Measurements from ENCODE around the gene TTC34. TPM values are rescaled to one million over a fixed set of nuclear protein-coding genes. Genes with fewer than 3 reads are reported as not detected.

TTC34 gene
- total RNA-seq, 4 donors from 2014 or later, result 0.04 to 0.19 (median 0.15) TPM; not detected in 1

GRCh38 chr1:2596530-2597333 is 204.8 kb downstream of the TTC34 start:
- intact Hi-C loops (cut with DNase I), result no loop called here
- no peak for DNase-seq
- H3K27ac ChIP-seq, result no peak overlapping the region
- H3K4me3 ChIP-seq, result no peak overlapping the region
- H3K4me1 ChIP-seq, result peaks cover 0 to 28% (median 7%) of the 10 kb centered on the region in 3 donors
- no peak for TF ChIP-seq CTCF (IDR thresholded peaks at IDR 0.05)
- no peak for TF ChIP-seq POLR2A (IDR thresholded peaks at IDR 0.05)
- no peaks in the 10 kb centered on the region for H3K9me3 ChIP-seq
- H3K27me3 ChIP-seq, result peaks cover 0 to 27% (median 0%) of the 10 kb centered on the region in 4 donors
- H3K36me3 ChIP-seq, result no peaks in the 10 kb centered on the region
- WGBS, 2 donors, result 78 to 100% methylated on average over 1 to 8 of the region's 28 CpGs

GRCh38 chr1:2595812-2596529 is 205.5 kb downstream of the TTC34 start:
- H3K27me3 ChIP-seq, result peaks cover 0 to 26% (median 0%) of the 10 kb centered on the region in 4 donors
- no peaks in the 10 kb centered on the region for H3K9me3 ChIP-seq
- DNase-seq, result no peak
- WGBS, 2 donors, result 83% methylated on average over 20 of the region's 31 CpGs; no CpG with 5 or more reads in 1 of the 2 donors
- TF ChIP-seq POLR2A (IDR thresholded peaks at IDR 0.05) (no peak), CTCF (IDR thresholded peaks at IDR 0.05) (no peak)
- no peak overlapping the region for H3K4me3 ChIP-seq
- H3K4me1 ChIP-seq, result peaks cover 0 to 28% (median 7%) of the 10 kb centered on the region in 3 donors
- intact Hi-C loops (cut with DNase I), result no loop called here
- H3K27ac ChIP-seq, result no peak overlapping the region
- no peaks in the 10 kb centered on the region for H3K36me3 ChIP-seq

- Histone ChIP-seq H3K27me3 (peaks cover 0 to 26% (median 0%) of the 10 kb centered on the region in 4 donors), H3K9me3 (no peaks in the 10 kb centered on the region), H3K27ac (no peak overlapping the region), H3K4me3 (no peak overlapping the region), H3K4me1 (peaks cover 0 to 28% (median 7%) of the 10 kb centered on the region in 3 donors), H3K36me3 (peaks cover 0 to under 1% (median 0%) of the 10 kb centered on the region in 3 donors)
- intact Hi-C loops (cut with DNase I), result no loop called here
- 67% methylated on average over 3 of the region's 19 CpGs; no CpG with 5 or more reads in 1 of the 2 donors for WGBS, 2 donors
- TF ChIP-seq CTCF (IDR thresholded peaks at IDR 0.05) (no peak), POLR2A (IDR thresholded peaks at IDR 0.05) (no peak)
- DNase-seq, result no peak
Observed at GRCh38 chr1:2595261-2595811, 206.2 kb downstream of the TTC34 start.

- DNase-seq, result no peak
- Histone ChIP-seq H3K4me1 (peaks cover 0 to 28% (median 7%) of the 10 kb centered on the region in 3 donors), H3K4me3 (no peak overlapping the region), H3K36me3 (peaks cover 0 to 7% (median 0%) of the 10 kb centered on the region in 3 donors), H3K27me3 (peaks cover 0 to 26% (median 0%) of the 10 kb centered on the region in 4 donors), H3K9me3 (no peaks in the 10 kb centered on the region), H3K27ac (no peak overlapping the region)
- WGBS, 2 donors, result 60 to 85% methylated on average over 1 to 4 of the region's 17 CpGs
- intact Hi-C loops (cut with DNase I), result no loop called here
- TF ChIP-seq POLR2A (IDR thresholded peaks at IDR 0.05) (no peak), CTCF (IDR thresholded peaks at IDR 0.05) (no peak)
Observed at GRCh38 chr1:2594641-2595131, 206.8 kb downstream of the TTC34 start.

Measured in esophagus squamous epithelium (tissue), 5 donors.